Astrocyte (in vitro differentiated cells and primary cell): ENCODE data around the gene NSMF. TPM values are rescaled to one million over a fixed set of nuclear protein-coding genes. Genes with fewer than 3 reads are reported as not detected.

Experiments
- DNase-seq: peaks from one replicate; pipeline ENCODE4 v3.0.0-alpha.2; 2010; ENCODE audit warnings: low read depth
- FAIRE-seq: peaks from 2 replicates; lab custom pipeline; 2011; peaks lifted over from hg19 to GRCh38; lab: Jason Lieb, UNC
- H2AFZ ChIP-seq: 2 replicates; pipeline ENCODE4 v1.6.0; 2012; ENCODE audit warnings: low read depth, low read length, inconsistent platforms
- H3K27ac ChIP-seq: 2 replicates; pipeline ENCODE4 v1.5.1; 2011; ENCODE audit warnings: low read depth, low read length, inconsistent platforms
- H3K27me3 ChIP-seq: 2 replicates; pipeline ENCODE4 v1.6.0; 2011; ENCODE audit warnings: low read length, inconsistent platforms; ENCODE audit not compliant: insufficient read depth
- H3K36me3 ChIP-seq: 2 replicates; pipeline ENCODE4 v1.5.1; 2011; ENCODE audit warnings: low read length, inconsistent platforms; ENCODE audit not compliant: insufficient read depth
- H3K4me1 ChIP-seq: 2 replicates; pipeline ENCODE4 v1.5.1; 2011; ENCODE audit warnings: low read length, inconsistent platforms; ENCODE audit not compliant: insufficient read depth
- H3K4me2 ChIP-seq: 2 replicates; pipeline ENCODE4 v1.6.0; 2012; ENCODE audit warnings: low read length, inconsistent platforms
- H3K4me3 ChIP-seq: 2 replicates; pipeline ENCODE4 v1.5.1; 2011; ENCODE audit warnings: low read depth, mild to moderate bottlenecking, low read length, inconsistent platforms; ENCODE audit not compliant: insufficient read depth
- H3K79me2 ChIP-seq: 2 replicates; pipeline ENCODE4 v1.6.0; 2012; ENCODE audit warnings: mild to moderate bottlenecking, low read length, inconsistent platforms; ENCODE audit not compliant: insufficient read depth
- H3K9ac ChIP-seq: 2 replicates; pipeline ENCODE4 v1.6.0; 2012; ENCODE audit warnings: mild to moderate bottlenecking, low read length, inconsistent platforms
- H3K9me3 ChIP-seq: 2 replicates; pipeline ENCODE4 v1.5.1; 2012; ENCODE audit warnings: low read depth, mild to moderate bottlenecking, low read length, inconsistent platforms; ENCODE audit not compliant: insufficient read depth
- H4K20me1 ChIP-seq: 2 replicates; pipeline ENCODE4 v1.6.0; 2012; ENCODE audit warnings: low read length, inconsistent platforms; ENCODE audit not compliant: insufficient read depth
- H3K27ac Mint-ChIP-seq: one replicate; pipeline ENCODE4 v1.8.0; 2021; ENCODE audit warnings: mild to moderate bottlenecking, mixed read lengths; ENCODE audit not compliant: unreplicated experiment
- H3K27me3 Mint-ChIP-seq: one replicate; pipeline ENCODE4 v1.8.0; 2021; ENCODE audit warnings: low read depth, mixed read lengths; ENCODE audit not compliant: unreplicated experiment
- H3K36me3 Mint-ChIP-seq: one replicate; pipeline ENCODE4 v1.8.0; 2021; ENCODE audit warnings: low read depth, mixed read lengths; ENCODE audit not compliant: unreplicated experiment
- H3K4me1 Mint-ChIP-seq: one replicate; pipeline ENCODE4 v1.8.0; 2021; ENCODE audit warnings: low read depth, mixed read lengths; ENCODE audit not compliant: unreplicated experiment
- H3K4me3 Mint-ChIP-seq: one replicate; pipeline ENCODE4 v1.8.0; 2021; ENCODE audit warnings: mild to moderate bottlenecking, moderate library complexity, mixed read lengths; ENCODE audit not compliant: unreplicated experiment
- H3K9me3 Mint-ChIP-seq: one replicate; pipeline ENCODE4 v1.8.0; 2021; ENCODE audit warnings: mild to moderate bottlenecking, mixed read lengths; ENCODE audit not compliant: unreplicated experiment
- EZH2 ChIP-seq: IDR thresholded peaks from 2 replicates; pipeline ENCODE4 v1.6.1; 2012; ENCODE audit warnings: mild to moderate bottlenecking, low read length, inconsistent platforms; ENCODE audit not compliant: insufficient read depth
- total RNA-seq: library from RNA; stranded (reverse); gene quantifications from 2 replicates; pipeline ENCODE4 v1.2.1, GENCODE V29; 2021
- TF ChIP-seq, protein P1 (sequence below): IDR thresholded peaks from 2 replicates; pipeline ENCODE4 v1.5.1; 2011; ENCODE audit warnings: low read depth, mild to moderate bottlenecking, inconsistent platforms, low read length, moderate library complexity; ENCODE audit not compliant: insufficient read depth

The NSMF gene
- total RNA-seq, 1 donor from 2014 or later, result 50.5 TPM

DNA sequence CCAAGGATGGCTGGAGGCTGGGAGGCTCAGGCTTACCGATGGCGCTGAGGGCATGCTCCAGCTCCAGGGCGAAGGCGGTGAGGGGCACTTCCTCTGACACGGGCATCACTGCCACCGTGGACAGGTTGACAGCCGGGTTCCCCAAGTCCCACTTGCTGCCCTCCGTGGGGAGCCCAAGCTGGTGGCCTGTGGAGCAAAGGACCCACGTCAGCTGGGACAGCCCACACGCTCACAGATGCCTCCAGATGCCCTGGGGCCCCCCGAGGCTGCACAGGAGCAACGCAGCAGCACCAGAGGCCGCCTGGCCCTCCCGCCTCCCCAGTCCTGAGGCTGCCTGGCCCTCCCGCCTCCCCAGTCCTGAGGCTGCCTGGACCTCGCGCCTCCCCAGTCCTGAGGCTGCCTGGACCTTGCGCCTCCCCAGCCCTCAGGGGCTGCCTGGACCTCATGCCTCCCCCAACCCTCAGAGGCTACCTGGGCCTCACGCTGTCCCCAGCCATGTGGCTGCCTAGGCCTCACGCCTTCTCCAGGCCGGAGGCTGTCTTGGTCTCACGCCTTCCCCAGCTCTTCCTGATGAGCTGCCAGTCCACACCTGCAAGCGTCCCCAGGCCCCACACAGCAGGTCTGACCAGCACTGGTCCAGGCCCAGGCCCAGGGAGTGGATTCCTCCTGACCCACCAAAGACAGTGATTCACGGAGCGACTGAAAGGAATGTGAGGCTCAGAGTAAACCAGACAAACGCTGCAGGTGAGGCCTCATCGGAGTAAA lies 25.6 kb upstream of the NSMF start:
- H3K4me3 Mint-ChIP-seq, result no peak overlapping the region
- peaks cover 10% of the 10 kb centered on the region for H3K27me3 Mint-ChIP-seq
- no peak overlapping the region for H3K27ac Mint-ChIP-seq
- no peaks in the 10 kb centered on the region for H3K79me2 ChIP-seq
- DNase-seq (no peak), FAIRE-seq (no peak)
- no peak overlapping the region for H2AFZ ChIP-seq
- H3K9me3 Mint-ChIP-seq, result no peaks in the 10 kb centered on the region
- H4K20me1 ChIP-seq, result no peaks in the 10 kb centered on the region
- no peak overlapping the region for H3K27ac ChIP-seq
- no peak for TF ChIP-seq EZH2
- TF ChIP-seq, protein P1, sequence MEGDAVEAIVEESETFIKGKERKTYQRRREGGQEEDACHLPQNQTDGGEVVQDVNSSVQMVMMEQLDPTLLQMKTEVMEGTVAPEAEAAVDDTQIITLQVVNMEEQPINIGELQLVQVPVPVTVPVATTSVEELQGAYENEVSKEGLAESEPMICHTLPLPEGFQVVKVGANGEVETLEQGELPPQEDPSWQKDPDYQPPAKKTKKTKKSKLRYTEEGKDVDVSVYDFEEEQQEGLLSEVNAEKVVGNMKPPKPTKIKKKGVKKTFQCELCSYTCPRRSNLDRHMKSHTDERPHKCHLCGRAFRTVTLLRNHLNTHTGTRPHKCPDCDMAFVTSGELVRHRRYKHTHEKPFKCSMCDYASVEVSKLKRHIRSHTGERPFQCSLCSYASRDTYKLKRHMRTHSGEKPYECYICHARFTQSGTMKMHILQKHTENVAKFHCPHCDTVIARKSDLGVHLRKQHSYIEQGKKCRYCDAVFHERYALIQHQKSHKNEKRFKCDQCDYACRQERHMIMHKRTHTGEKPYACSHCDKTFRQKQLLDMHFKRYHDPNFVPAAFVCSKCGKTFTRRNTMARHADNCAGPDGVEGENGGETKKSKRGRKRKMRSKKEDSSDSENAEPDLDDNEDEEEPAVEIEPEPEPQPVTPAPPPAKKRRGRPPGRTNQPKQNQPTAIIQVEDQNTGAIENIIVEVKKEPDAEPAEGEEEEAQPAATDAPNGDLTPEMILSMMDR, result no peak
- no peaks in the 10 kb centered on the region for H3K27me3 ChIP-seq
- no peak overlapping the region for H3K4me3 ChIP-seq
- H3K9me3 ChIP-seq, result no peaks in the 10 kb centered on the region
- no peaks in the 10 kb centered on the region for H3K36me3 Mint-ChIP-seq
- no peaks in the 10 kb centered on the region for H3K36me3 ChIP-seq
- H3K9ac ChIP-seq, result no peak overlapping the region
- H3K4me1 Mint-ChIP-seq, result peaks cover 7% of the 10 kb centered on the region
- H3K4me1 ChIP-seq, result peaks cover 10% of the 10 kb centered on the region
- H3K4me2 ChIP-seq, result no peak overlapping the region

DNA sequence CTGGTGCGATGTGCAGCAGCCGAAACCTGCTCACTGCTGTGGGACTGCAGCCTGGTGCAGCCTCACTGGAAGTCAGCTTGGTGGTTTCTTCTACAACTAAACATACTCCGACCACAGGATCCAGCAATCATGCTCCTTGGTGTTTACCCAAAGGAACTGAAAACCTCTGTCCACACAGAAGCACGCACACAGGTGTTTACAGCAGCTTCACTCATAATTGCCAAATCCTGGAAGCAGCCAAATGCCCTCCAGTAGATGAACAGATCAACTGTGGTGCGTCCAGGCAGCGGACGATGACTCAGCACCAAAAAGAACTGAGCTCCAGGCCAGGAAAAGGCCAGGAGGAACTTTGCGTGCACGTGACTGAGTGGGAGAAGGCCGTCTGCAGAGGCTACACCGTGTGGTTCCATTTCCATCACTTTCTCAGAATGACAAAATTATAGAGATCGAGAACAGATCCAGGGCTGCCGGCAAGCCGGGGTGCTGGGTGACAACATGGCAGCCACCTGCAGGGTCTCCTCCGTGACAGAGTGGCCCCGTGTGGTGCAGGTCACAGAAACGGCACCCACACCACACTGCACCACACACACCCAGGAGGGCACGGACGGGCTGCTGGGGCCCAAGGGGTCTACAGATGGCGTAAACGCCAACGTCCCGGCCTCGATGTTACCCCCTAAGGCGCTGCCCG lies 23.1 kb upstream of the NSMF start:
- no peaks in the 10 kb centered on the region for H4K20me1 ChIP-seq
- H3K4me2 ChIP-seq, result peak overlapping the region; percentile 49
- Mint-ChIP-seq H3K27me3 (peaks cover 9% of the 10 kb centered on the region), H3K27ac (no peak overlapping the region), H3K36me3 (peaks cover 3% of the 10 kb centered on the region), H3K4me3 (no peak overlapping the region), H3K4me1 (peaks cover 7% of the 10 kb centered on the region), H3K9me3 (no peaks in the 10 kb centered on the region)
- H3K4me3 ChIP-seq, result no peak overlapping the region
- no peaks in the 10 kb centered on the region for H3K27me3 ChIP-seq
- H3K36me3 ChIP-seq, result no peaks in the 10 kb centered on the region
- peaks cover 10% of the 10 kb centered on the region for H3K4me1 ChIP-seq
- TF ChIP-seq EZH2, result no peak
- TF ChIP-seq, protein P1, result no peak
- H3K27ac ChIP-seq, result no peak overlapping the region
- DNase-seq (peak; percentile 81), FAIRE-seq (no peak)
- H2AFZ ChIP-seq, result peak overlapping the region; percentile 19
- no peaks in the 10 kb centered on the region for H3K9me3 ChIP-seq
- H3K9ac ChIP-seq, result no peak overlapping the region
- H3K79me2 ChIP-seq, result no peaks in the 10 kb centered on the region
